OCI-LY7 (cell line): ENCODE results near the gene ACTRT2. TPM values are rescaled to one million over a fixed set of nuclear protein-coding genes. Genes with fewer than 3 reads are reported as not detected.

Experiments used
- BruUV-seq: library from RNA; stranded (reverse); fragments of 400-500 nt; replicated peaks from 2 replicates; lab custom pipeline; 2021; lab: Mats Ljungman, UMichigan
- CTCF ChIA-PET: fragments of 300-600 bp; sonication (Branson Sonifier 250); formaldehyde crosslinking; loops from one replicate; lab custom pipeline; 2022; ENCODE audit warnings: antibody characterized with exemption; ENCODE audit not compliant: unreplicated experiment; lab: Charles Lee
- POLR2A ChIA-PET: fragments of 300-600 bp; sonication (Branson Sonifier 250); formaldehyde crosslinking; loops from one replicate; lab custom pipeline; 2022; ENCODE audit warnings: antibody characterized with exemption; lab: Charles Lee
- DNase-seq: peaks from one replicate; pipeline ENCODE4 v3.0.0-alpha.2; 2015; ENCODE audit warnings: low spot score
- H2AFZ ChIP-seq: fragments of 200-600 bp; sonication (generic), shearing (Covaris generic); 2 replicates; pipeline ENCODE4 v1.6.1; 2014; ENCODE audit warnings: mild to moderate bottlenecking, antibody characterized with exemption, low read length, moderate library complexity
- H3K27ac ChIP-seq: fragments of 200-600 bp; sonication (generic); 2 replicates; pipeline ENCODE4 v1.5.1; 2014; ENCODE audit warnings: mixed run types, low read depth, mild to moderate bottlenecking, moderate library complexity, low read length, inconsistent platforms; ENCODE audit not compliant: poor library complexity, severe bottlenecking
- H3K36me3 ChIP-seq: fragments of 200-600 bp; sonication (generic); 2 replicates; pipeline ENCODE4 v1.6.1; 2014; ENCODE audit warnings: mild to moderate bottlenecking, antibody characterized with exemption, low read length, moderate library complexity, mixed read lengths; ENCODE audit not compliant: insufficient read depth
- H3K4me1 ChIP-seq: fragments of 200-600 bp; sonication (generic); 2 replicates; pipeline ENCODE4 v1.5.1; 2014; ENCODE audit warnings: mild to moderate bottlenecking, low read length; ENCODE audit not compliant: insufficient read depth, poor library complexity, severe bottlenecking
- H3K4me2 ChIP-seq: fragments of 200-600 bp; sonication (generic); 2 replicates; pipeline ENCODE4 v1.6.1; 2014; ENCODE audit warnings: mild to moderate bottlenecking, low read length
- H3K4me3 ChIP-seq: fragments of 200-600 bp; sonication (generic); 2 replicates; pipeline ENCODE4 v1.5.1; 2014; ENCODE audit warnings: mild to moderate bottlenecking, low read depth, low read length; ENCODE audit not compliant: poor library complexity, severe bottlenecking
- H3K79me2 ChIP-seq: fragments of 200-600 bp; sonication (generic); 2 replicates; pipeline ENCODE4 v1.6.1; 2016; ENCODE audit warnings: low read depth, mild to moderate bottlenecking, low read length, moderate library complexity, mixed read lengths; ENCODE audit not compliant: insufficient read depth
- H3K9me2 ChIP-seq: fragments of 200-600 bp; sonication (generic); 2 replicates; pipeline ENCODE4 v1.6.1; 2016; ENCODE audit warnings: mild to moderate bottlenecking, low read length, mixed read lengths; ENCODE audit not compliant: insufficient read depth
- H3K9me3 ChIP-seq: fragments of 200-600 bp; sonication (generic); 2 replicates; pipeline ENCODE4 v1.6.1; 2014; ENCODE audit warnings: mild to moderate bottlenecking, mixed run types, low read length, mixed read lengths
- H4K20me1 ChIP-seq: fragments of 200-600 bp; sonication (generic); 2 replicates; pipeline ENCODE4 v1.6.1; 2014; ENCODE audit warnings: mild to moderate bottlenecking, antibody characterized with exemption, low read length, moderate library complexity, mixed read lengths; ENCODE audit not compliant: insufficient read depth
- CTCF ChIP-seq: fragments of 200-600 bp; sonication (generic); conservative IDR thresholded peaks from 2 replicates; pipeline ENCODE4 v1.5.1; 2014; ENCODE audit warnings: mild to moderate bottlenecking, antibody characterized with exemption, low read length, moderate library complexity, mixed read lengths
- EZH2phosphoT487 ChIP-seq: fragments of 200-600 bp; sonication (generic); IDR thresholded peaks from 2 replicates; pipeline ENCODE4 v1.6.1; 2018; ENCODE audit warnings: low read depth, borderline replicate concordance, mild to moderate bottlenecking, mixed run types, antibody characterized with exemption, low read length, moderate library complexity, mixed read lengths
- intact Hi-C: fragments of 100-400 bp; cut with micrococcal nuclease; formaldehyde crosslinking; loops from one replicate; pipeline ENCODE4 v1.10.0; 2022; ENCODE audit not compliant: unreplicated experiment
- total RNA-seq, 2 experiments: library from RNA; depleted of rRNA in 1 of 2; stranded (reverse); fragments of >200 nt in 1 of 2; shearing (Covaris generic) in 1 of 2; gene quantifications; 2 replicates each; pipeline ENCODE4 v1.2.3, GENCODE V29; 2014 to 2022

The ACTRT2 gene
- total RNA-seq, 2 experiments from 2014 or later = not detected

- POLR2A ChIA-PET = no interaction called here
- no peak for DNase-seq
- no TSS peak for BruUV-seq
- Histone ChIP-seq H3K4me2 (no peak overlapping the region), H3K9me2 (no peaks in the 10 kb centered on the region), H3K36me3 (no peaks in the 10 kb centered on the region), H2AFZ (no peak overlapping the region), H3K9me3 (no peaks in the 10 kb centered on the region), H3K79me2 (no peaks in the 10 kb centered on the region), H3K4me3 (no peak overlapping the region), H3K27ac (no peak overlapping the region), H3K4me1 (no peaks in the 10 kb centered on the region), H4K20me1 (no peaks in the 10 kb centered on the region)
- CTCF ChIA-PET = no interaction called here
- intact Hi-C loops = no loop called here
- TF ChIP-seq CTCF (no peak), EZH2phosphoT487 (no peak)
Measured at GRCh38 chr1:3022976-3023375, 1.7 kb downstream of the ACTRT2 start.

GRCh38 chr1:3024019-3024418, 2.8 kb downstream of the ACTRT2 start:
- Histone ChIP-seq H3K4me2 (no peak overlapping the region), H4K20me1 (no peaks in the 10 kb centered on the region), H3K36me3 (no peaks in the 10 kb centered on the region), H3K9me3 (no peaks in the 10 kb centered on the region), H3K9me2 (no peaks in the 10 kb centered on the region), H3K4me3 (no peak overlapping the region), H3K4me1 (no peaks in the 10 kb centered on the region), H3K27ac (no peak overlapping the region), H2AFZ (no peak overlapping the region), H3K79me2 (no peaks in the 10 kb centered on the region)
- CTCF ChIA-PET = no interaction called here
- BruUV-seq = no TSS peak
- intact Hi-C loops = no loop called here
- TF ChIP-seq EZH2phosphoT487 (no peak), CTCF (peak; percentile 43; the same call in 1 of the 2 replicates)
- DNase-seq = no peak
- POLR2A ChIA-PET = no interaction called here

- no peak overlapping the region for H2AFZ ChIP-seq
- H4K20me1 ChIP-seq = no peaks in the 10 kb centered on the region
- POLR2A ChIA-PET = no interaction called here
- intact Hi-C loops = no loop called here
- no peak for TF ChIP-seq EZH2phosphoT487
- TF ChIP-seq CTCF = no peak
- no peak overlapping the region for H3K4me2 ChIP-seq
- CTCF ChIA-PET = no interaction called here
- no peak for DNase-seq
- H3K79me2 ChIP-seq = no peaks in the 10 kb centered on the region
- no peaks in the 10 kb centered on the region for H3K4me1 ChIP-seq
- H3K36me3 ChIP-seq = no peaks in the 10 kb centered on the region
- H3K9me2 ChIP-seq = no peaks in the 10 kb centered on the region
- no peak overlapping the region for H3K27ac ChIP-seq
- H3K9me3 ChIP-seq = no peaks in the 10 kb centered on the region
- no peak overlapping the region for H3K4me3 ChIP-seq
- no TSS peak for BruUV-seq
Measured at GRCh38 chr1:3024588-3024987, 3.3 kb downstream of the ACTRT2 start.
